ENCODE results near the gene MAL.
"Not testable (repeated sequence)": the region's sequence is repeated elsewhere in the genome, so short reads cannot be mapped to it uniquely, and the experiment has no call there.

MAL gene

GRCh38 chr2:95034818-95035217 is 9.3 kb downstream of the MAL start:
- DNase-seq = no peak

GRCh38 chr2:95036596-95037383 is 11.3 kb downstream of the MAL start:
- no peak for DNase-seq

- no peak for DNase-seq
Observed at GRCh38 chr2:95037384-95037839, 11.9 kb downstream of the MAL start.

- DNase-seq = not testable (repeated sequence)
Observed at GRCh38 chr2:95037841-95038585, 12.5 kb downstream of the MAL start.

GRCh38 chr2:95038635-95039298 is 13.3 kb downstream of the MAL start:
- DNase-seq = no peak

GRCh38 chr2:95039363-95039762 is 13.9 kb downstream of the MAL start:
- no peak for DNase-seq

- no peak for DNase-seq
Observed at GRCh38 chr2:95039978-95040377, 14.5 kb downstream of the MAL start.

GRCh38 chr2:95040426-95040825 is 14.9 kb downstream of the MAL start:
- DNase-seq = no peak

GRCh38 chr2:95041060-95041823 is 15.7 kb downstream of the MAL start:
- DNase-seq = no peak

GRCh38 chr2:95041824-95042442 is 16.4 kb downstream of the MAL start:
- DNase-seq = no peak

- no peak for DNase-seq
Observed at GRCh38 chr2:95042472-95043271, 17.2 kb downstream of the MAL start.

- DNase-seq = peak; percentile 76
Observed at GRCh38 chr2:95043300-95044093, 18.0 kb downstream of the MAL start.

- no peak for DNase-seq
Observed at GRCh38 chr2:95044601-95045000, 19.1 kb downstream of the MAL start.

- DNase-seq = no peak
Observed at GRCh38 chr2:95046371-95047112, 21.0 kb downstream of the MAL start.

- DNase-seq = no peak
Observed at GRCh38 chr2:95047629-95048510, 22.4 kb downstream of the MAL start.

GRCh38 chr2:95048825-95049682 is 23.5 kb downstream of the MAL start:
- no peak for DNase-seq

- DNase-seq = no peak
Observed at GRCh38 chr2:95049683-95049955, 24.1 kb downstream of the MAL start.

- no peak for DNase-seq
Observed at GRCh38 chr2:95049961-95050360, 24.5 kb downstream of the MAL start.
